ENCODE results near the gene GARIN5A.
"Not testable (repeated sequence)": the region's sequence is repeated elsewhere in the genome, so short reads cannot be mapped to it uniquely, and the experiment has no call there.

GARIN5A gene

DNA sequence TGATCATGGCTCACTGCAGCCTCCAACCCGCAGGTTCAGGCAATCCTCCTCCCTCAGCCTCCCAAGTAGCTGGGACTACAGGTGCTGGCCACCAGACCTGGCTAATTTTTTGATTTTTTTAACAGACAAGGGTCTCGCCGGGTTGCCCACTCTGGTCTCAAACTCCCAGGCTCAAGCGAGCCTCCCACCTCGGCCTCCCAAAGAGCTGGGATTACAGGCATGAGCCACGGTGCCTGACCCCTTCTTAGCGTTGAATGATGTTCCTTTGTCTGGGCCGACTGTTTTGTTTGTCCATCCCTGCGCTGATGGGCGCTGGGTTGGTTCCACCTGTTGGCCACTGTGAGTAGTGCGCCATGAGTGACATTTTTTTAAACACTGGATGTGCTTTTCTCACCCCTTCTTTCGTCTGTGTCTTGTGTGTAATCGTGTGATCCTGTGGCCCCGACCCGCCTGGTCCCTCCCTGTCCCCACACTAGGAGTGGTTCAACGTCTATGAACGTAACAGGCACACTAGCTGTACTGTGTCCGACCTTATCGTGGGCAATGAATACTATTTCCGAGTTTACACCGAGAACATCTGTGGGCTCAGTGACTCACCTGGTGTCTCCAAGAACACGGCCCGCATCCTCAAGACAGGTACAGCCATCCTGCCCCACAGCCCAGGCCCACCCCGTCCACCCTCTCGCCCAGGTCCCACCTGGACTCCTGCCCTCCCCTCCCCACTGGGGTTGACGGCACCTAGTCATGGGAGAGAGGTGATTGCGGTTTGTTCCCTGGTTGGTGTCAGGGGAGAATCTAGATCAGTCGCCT is 15.4 kb downstream of the GARIN5A start:
- DNase-seq = peak; percentile 53

DNA sequence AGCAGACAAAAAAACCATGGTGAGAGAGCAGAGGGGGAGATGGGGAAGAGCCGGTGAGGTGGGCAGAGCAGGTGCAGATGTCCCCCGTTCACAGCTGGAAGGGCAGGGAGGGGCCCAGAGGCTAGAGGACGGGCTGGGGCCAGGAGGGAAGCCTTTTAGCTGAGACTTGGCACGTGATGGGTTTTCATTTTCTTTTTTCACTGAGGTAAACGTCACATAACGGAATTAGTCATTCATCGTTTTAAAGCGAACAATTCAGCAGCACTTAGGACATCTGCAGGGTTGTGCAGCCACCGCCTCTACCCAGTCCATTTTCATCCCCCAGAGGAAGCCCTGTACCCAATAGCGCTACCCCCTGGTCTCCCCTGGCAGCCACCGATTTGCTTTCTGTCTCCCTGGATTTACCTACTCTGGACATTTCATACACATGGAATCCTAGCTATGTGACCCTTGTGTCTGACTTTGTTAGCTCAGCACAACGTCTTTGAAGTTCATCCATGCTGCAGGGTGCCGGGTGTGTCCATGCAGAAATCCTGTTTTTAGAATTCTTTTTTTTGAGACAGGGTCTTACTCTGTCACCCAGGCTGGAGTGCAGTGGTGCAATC is 16.4 kb downstream of the GARIN5A start:
- DNase-seq = no peak

DNA sequence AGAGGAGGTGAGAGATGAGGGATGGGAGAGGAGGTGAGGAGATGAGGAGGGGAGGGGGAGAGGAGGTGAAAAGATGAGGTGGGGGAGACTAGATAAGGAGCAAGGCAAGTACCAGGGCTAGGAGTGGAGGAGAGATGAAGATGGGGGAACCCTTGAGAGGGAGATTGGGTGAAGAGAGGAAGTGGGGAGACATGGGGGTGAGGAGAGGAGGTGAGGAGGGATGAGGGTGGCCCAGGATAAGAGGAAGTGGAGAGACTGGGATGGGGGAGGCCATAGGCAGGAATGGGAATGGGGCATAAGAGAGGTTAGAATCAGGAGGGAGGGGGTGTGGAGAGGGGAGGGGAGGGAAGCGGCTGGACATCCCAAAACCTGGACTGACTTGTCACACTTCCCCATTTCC is 17.0 kb downstream of the GARIN5A start:
- no peak for DNase-seq

DNA sequence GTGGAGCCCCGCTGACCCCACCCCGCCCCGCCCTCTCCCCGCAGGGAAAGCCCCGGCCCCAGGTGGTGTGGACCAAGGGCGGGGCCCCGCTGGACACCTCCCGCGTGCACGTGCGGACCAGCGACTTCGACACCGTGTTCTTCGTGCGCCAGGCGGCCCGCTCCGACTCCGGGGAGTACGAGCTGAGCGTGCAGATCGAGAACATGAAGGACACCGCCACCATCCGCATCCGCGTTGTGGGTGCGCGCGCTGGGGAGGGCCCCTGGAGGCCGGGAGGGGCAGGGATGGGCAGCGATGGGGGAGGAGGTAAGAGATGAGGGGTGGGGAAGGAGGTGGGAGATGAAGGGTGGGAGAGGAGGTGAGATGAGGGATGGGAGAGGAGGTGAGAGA is 17.6 kb downstream of the GARIN5A start:
- no peak for DNase-seq

DNA sequence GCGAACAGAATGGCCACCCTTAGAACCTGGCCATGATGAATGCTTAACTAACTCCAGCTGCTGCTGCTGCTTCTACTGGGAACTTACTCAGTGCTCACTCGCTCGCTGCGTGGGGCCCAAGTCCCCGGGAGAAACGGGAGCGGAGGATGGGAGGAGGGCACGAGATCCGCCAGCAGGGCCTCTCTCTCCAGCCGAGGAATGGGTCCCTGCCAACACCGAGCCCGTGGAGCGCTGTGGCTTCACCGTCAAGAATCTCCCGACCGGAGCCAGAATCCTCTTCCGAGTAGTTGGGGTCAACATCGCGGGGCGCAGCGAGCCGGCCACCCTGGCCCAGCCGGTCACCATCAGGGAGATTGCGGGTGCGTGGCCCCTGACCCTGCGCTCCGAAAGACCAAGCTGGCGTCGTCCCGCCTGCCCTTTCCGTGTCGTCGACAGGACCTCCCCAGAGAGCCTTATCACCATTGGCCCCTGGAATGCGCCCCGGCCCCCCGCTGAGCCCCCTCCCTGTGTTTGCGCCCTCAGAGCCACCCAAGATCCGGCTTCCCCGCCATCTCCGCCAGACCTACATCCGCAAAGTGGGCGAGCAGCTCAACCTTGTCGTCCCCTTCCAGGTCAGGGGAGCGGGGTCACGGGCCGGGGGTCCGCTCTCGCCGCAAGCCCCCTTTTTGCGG is 18.1 kb downstream of the GARIN5A start:
- DNase-seq = no peak

DNA sequence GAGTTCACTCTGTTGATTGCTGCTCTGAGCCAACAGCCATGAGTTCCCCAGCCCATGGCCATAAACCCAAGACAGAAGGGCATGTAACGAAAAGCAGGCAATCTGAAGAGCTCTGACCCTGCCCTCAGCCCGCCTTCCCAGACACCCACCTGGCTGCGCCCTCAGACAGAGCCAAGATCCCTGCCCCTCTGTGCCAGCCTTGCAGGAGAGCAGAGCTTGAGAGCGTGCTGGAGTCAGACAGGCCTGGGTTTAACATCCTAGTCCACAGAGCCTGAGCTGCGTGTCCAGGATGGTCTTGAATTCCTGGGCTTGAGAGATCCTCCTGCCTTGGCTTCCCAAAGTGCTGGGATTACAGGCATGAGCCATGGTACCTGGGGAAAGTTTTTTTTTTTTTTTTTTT is 19.3 kb downstream of the GARIN5A start:
- no peak for DNase-seq

DNA sequence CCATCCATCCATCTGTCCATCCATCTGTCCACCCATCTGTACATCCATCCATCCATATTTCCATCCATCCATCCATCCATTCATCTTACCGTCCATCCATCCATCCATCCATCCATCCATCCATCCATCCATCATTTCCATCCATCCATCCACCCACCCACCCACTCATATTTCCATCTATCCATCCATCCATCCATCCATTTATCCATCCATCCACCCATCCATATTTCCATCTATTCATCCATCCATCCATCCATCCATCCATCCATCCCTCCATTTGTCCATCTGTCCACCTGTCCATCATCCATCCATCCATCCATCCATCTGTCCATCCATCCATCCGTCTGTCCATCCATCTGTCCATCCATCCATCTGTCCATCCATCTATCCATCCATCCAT is 20.7 kb downstream of the GARIN5A start:
- no peak for DNase-seq

DNA sequence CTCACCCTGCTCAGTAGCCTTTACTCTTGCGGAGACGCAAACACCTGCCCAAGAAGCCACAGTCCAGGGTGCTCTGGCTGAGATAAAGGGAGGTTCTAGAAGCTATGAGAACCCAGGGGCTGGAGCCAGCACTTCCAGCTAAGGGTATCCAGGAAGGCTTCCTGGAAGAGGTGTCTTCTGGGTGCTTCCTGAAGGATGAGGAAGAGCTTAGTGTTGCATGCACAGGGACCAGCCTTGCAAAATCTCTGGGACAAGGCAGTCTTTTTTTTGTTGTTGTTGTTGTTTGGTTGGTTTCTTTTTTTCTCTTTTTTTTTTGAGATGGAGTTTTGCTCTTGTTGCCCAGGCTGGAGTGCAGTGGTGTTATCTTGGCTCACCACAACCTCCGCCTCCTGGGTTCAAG is 23.4 kb downstream of the GARIN5A start:
- no peak for DNase-seq

DNA sequence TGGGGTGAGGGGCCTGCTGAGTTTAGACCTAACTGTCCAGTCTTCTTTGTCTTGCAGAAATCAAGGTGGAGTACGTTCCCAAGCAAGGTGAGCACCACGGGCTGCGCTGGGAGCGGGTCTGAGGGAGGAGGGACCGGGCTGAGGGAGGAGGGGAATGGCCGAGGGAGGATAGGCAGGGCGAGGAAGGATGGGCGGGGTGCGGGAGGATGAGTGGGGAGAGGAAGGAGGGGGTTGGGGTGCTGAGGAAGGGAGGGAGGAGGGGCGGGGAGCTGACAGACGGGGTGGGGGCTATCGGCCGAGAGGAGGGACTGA is 25.5 kb downstream of the GARIN5A start:
- DNase-seq = no peak

DNA sequence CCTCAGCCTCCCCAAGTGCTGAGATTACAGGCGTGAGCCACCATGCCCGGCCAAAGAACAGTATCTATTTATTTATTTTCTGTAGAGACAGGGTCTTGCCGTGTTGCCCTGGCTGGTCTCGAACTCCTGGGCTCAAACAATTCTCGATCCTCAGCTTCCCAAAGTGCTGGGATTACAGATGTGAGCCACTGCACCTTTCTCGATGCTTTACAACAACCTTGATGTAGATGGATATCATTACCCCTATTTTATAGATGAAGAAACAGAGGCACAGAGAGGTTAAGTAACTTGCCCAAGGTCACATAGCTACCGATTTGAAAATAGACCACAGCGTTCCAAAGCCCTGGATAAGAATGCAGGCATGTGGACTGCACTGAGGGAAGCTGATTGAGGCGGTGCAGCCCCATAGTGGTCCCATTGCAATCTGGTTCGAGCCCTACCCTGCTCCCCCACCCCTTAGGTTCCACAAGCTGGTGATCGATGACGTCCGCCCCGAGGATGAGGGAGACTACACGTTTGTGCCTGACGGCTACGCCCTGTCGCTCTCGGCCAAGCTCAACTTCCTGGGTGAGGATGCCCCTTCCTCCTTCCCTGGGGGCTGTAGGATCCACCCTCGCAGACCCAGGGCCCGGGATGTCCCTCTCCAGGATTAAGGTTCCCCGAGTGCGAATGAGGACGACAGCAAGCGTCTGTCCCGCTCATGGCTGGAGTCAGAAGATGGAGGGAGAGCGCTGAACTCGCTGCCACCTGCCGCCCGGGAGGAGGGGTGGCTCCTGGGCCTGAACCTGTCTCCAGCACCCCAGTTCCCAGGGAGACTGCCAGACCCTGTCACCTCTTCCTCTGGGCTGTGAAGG is 26.1 kb downstream of the GARIN5A start:
- no peak for DNase-seq

DNA sequence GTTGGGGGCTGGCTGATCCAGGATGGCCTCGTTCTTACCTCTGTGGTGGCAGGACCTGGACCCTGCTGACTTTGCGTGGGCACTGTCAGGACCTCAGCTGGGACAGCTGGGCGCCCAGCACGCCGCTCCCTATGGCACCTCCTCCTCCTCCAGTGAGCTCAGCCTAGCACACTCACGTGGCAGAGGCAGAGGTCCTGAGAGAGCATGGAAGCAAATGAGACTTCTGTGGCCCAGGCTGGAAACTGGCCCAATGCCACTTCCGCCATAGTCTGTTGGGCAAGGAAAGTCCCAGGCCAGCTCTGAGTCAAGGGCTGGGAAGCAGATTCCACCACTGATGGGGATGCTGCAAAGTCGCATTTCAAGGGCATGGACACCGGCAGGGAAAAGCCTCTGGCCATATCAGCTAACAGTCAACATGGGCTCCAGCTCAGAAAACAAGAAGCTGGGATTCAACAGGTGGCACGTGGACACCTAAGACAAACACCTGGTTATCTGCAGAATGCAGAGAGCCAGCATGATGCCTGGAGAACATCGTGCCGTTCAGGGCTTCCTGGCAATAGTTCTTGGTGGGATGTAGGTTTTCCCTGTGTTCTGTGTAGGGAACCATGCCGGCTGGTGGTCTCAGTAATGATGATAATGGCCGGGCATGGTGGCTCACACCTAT is 27.3 kb downstream of the GARIN5A start:
- no peak for DNase-seq

DNA sequence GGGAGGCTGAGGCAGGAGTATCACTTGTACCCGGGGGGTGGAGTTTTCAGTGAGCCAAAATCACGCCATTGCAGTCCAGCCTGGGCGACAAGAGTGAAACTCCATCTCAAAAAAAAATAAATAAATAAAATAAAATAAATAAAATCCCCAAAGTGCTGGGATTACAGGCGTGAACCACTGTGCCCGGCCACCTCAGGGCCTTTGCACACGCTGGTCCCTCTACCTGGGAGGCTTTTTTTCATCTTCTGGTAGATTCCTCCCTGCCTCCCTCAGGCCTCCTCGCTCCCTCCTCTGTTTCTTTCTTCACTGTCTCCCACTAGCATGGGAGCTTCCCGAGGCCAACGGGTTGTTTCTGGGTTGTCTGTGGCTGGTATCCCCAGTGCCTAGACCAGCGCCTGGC is 28.9 kb downstream of the GARIN5A start:
- DNase-seq = no peak

DNA sequence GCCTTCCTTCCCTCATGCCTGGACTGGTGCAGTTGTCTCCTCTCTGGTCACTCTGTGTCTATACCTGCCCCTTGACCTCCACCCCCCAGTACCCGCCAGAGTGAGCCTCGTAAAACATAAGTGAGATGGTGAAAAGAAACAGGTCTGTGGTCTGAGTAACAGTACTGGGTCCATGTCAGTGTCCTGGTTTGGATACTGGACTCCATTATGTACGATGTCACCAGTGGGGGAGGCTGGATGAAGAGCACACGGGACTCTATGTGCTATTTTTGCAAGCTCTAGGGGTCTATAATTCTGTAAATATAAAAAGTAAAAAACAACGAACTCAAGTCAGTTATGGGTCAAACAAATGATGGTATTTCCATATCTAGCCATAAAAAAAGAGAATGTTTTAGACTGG is 29.6 kb downstream of the GARIN5A start:
- DNase-seq = no peak

DNA sequence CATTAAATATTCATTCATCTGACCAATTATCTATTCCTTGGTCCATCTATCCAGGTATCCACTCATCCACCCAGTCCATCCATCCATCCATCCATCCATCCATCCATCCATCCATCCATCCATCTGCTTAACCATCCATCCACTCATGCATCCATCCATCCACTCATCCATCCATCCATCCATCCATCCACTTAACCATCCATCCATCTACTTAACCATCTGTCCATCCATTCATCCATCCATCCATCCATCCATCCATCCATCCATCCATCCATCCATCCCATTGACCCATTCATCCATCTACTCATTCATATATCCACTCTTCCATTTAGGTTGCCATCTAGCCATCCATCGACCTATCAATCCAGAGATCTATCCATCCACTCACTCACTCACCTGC is 32.6 kb downstream of the GARIN5A start:
- no peak for DNase-seq

DNA sequence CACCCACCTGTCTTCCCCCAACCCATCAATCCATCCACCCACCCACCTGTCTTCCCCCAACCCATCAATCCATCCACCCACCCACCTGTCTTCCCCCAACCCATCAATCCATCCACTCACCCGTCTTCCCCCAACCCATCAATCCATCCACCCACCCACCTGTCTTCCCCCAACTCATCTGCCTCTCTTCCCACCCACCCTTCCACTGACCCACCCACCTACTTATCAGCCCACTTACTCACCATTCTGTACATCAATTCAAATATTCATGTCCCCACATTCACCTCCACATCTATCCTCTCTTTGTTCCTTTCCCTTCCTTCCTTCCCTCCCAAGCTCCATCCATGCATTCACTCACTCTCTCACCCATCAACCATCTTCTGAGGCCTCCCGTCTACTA is 37.5 kb downstream of the GARIN5A start:
- not testable (repeated sequence) for DNase-seq

DNA sequence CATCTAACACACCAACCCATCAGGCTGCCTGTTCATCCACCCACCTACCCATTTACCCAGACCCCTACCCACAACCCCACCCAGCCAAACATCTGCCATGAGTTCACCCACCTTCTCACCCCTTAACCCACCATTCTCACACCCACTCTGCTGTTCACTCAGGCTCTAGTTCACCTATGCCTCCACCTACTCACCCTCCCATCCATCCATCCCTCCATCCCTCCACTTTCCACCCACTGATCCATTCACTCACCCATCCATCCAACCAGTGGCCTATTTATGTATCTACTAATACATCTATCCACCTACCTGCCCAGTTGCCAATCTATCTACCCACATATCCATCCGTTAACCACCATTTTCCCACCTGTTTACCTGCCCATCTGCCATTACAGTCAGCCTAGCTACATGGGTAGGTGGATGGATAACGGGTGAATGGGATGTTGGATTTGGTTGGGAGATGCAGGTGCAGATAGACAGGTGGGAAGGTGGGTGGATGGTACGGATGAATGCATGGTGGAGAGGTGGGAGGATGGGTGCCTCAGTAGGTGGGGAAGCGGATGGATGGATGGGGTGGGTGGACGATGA is 38.7 kb downstream of the GARIN5A start:
- DNase-seq = no peak

DNA sequence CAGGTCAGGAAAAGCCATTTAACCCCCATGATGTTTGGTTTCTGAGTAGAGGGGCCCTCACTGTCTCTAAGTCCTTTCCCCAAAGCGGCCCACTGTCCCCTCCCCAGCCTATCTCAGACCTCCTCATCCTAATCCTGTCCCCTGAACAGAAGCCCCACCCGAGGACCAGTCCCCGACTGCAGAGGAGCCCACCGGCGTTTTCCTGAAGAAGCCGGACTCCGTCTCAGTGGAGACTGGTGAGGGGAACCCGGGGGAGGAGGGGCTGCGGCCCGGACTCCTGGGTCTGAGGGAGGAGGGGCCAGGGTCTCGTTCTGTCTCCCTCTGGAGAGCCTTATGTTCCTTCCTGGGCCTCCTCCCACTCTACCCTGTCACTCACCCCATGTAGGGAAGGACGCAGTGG is 41.0 kb downstream of the GARIN5A start:
- DNase-seq = no peak

DNA sequence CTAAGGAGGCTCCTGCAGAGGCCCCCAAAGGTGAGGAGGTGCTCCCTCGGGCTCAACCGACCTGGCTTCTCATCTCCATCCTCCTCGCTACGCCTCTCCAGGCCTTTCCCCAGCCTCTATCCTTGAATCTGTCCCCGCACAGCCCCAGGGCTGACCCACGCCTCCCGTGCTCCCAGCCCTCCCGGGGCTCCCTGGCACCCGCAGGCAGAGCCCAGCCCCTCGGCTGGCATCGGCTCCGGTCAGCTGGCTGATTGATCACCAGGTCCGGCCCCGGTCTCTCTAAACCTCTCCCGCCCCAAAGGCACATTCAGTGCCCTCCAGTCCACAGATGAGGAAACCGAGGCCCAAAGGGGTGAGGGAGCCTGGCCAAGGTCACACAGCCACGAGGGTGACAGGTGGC is 41.4 kb downstream of the GARIN5A start:
- DNase-seq = no peak

DNA sequence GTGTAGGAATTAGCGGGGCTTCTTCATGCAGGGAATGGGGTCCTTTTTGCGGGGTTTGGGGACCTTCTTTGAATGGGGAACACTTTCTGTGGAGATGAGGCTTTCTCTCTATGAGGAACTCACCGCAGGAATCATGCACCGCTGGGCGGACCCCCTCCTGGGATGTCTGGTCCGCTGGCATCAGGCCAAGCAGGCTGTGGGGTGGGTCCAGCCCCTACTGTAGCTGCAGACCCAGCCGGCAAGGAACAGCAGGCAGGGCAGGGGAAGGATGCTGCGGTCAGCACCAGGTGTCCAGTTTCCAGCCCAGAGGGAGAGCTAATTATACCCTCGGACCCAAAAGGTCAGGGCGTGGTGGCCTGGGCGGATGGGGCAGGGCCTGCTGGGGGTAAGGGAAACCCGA is 42.1 kb downstream of the GARIN5A start:
- DNase-seq = no peak

DNA sequence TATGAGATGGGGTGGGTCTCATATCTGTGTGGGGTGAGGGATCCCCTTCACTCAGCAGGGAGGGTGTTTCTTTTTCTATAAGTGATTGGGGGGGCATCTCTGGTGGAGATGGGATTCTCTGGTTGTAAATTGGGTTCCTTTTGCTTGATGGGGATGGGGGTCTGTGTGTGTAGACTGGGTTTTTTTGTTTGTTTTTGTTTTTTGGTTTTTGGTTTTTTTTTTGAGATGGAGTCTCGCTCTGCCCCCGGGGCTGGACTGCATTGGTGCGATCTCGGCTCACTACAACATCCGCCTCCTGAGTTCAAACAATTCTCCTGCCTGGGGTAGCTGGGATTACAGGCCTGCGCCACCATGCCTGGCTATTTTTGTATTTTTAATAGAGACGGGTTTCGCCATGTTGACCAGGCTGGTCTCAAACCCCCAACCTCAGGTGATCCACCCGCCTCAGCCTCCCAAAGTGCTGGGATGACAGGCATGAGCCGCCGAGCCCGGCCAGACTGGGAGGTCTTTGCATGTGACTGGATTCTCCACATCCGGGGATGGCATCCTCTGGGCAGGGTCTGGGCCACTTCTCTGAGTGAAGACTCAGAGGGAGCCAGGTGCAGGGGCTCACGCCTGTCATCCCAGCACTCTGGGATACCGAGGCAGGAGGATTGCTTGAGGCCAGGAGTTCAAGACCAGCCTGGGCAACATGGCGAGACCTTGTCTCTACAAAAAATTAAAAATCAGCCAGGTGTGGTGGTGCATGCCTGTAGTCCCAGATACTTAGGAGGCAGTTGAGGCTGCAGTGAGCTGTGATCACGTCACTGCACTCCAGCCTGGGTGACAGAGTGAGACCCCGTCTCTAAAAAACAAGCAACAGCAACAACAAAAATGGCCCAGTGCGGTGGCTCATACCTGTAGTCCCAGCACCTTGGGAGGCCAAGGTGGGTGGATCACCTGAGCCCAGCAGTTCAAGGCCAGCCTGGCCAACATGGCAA is 43.2 kb downstream of the GARIN5A start:
- DNase-seq = no peak
